ENCODE data around the gene CCDC8. TPM values are rescaled to one million over a fixed set of nuclear protein-coding genes. Genes with fewer than 3 reads are reported as not detected.

The CCDC8 gene
- total RNA-seq (not detected), polyA plus RNA-seq (not detected)

DNA sequence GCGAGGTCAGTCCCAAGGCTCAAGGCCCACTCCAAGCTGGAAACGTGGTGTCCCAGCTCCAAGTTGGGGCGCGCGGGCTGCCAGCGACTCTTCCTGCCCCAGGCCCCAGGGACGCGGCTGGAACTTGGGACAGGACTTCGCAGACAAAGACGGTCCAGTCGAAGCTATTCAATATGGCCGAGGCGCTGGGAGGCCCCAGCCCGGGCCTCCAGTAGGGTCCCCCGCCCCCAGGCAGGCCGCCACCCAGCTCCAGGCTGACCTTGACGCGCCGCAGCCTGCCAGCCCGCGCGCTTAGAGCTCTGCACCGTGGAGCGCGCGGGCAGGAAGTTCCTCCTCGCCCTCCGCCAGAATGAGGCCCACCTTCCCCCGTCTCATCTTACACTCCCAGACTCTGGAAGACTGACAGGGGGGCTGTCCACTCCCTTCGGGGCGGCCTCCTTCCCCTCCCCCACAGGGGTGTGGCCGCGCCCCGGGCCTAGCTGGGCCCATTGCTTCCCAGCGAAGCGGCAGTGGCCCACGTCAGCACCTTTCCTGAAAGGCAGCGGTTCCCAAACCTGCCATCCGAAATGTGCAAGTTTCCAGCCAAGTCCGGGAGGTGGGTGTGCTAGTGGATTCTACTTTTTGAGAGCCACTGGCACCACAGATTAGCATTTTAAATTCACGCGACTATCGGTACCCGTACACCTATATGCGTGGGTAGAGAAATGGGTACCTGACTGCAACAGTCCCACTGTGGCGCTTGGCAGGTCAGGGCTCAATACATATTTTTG is at the start of gene CCDC8:
Gene CCDC8 (minus strand): TSS at position 303 of the 770 bp plus-strand sequence. CDS start 754 bp downstream, outside the sequence.
- Mint-ChIP-seq H3K27me3 (peaks cover 66% of the 10 kb centered on the region), H3K36me3 (no peaks in the 10 kb centered on the region), H3K27ac (no peak within 1 kb of the TSS), H3K4me1 (peaks cover 0 to 13% (median 2%) of the 10 kb centered on the region in 4 donors), H3K9me3 (peaks cover 0 to 1% (median 0%) of the 10 kb centered on the region in 7 donors), H3K4me3 (no peak within 1 kb of the TSS)
- ATAC-seq (ENCODE audit: low read depth in 2 of 2) (no peak), DNase-seq (no peak)
- H3K36me3 ChIP-seq (ENCODE audit: control insufficient read depth, insufficient read depth, low read length), result no peaks in the 10 kb centered on the region
- peaks cover 6% of the 10 kb centered on the region for H3K4me1 ChIP-seq (ENCODE audit: control insufficient read depth, insufficient read depth, low read length, poor library complexity, severe bottlenecking)
- no peak within 1 kb of the TSS for H3K27ac ChIP-seq (ENCODE audit: insufficient read depth, low read length, poor library complexity, severe bottlenecking)
- H3K4me3 ChIP-seq (ENCODE audit: low read depth, low read length), result no peak within 1 kb of the TSS
- H3K27me3 ChIP-seq (ENCODE audit: control insufficient read depth, insufficient read depth, low read length), result peaks cover 5% of the 10 kb centered on the region
- no peaks in the 10 kb centered on the region for H3K9me3 ChIP-seq (ENCODE audit: control insufficient read depth in 2 of 2, low read length in 2 of 2)

DNA sequence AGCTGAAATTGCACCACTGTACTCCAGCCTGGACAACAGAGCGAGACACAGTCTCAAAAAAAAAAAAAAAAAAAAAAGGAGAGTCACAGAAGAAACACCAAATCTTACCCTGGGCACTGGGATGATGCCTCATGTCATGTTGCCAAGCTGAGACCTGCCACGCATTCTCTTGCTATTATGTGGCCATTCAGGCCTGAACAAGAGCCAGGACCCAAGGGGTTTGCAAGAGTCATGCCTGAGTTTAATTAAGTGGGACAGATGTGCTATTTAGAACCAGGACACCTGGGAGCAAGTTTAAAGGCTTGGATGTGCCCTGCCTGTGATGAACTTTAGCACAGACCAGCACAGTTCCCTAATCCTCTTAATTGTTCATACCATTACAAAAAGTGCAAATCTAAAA is 48.2 kb upstream of the CCDC8 start:
- H3K27me3 Mint-ChIP-seq, result peaks cover 16% of the 10 kb centered on the region
- Histone ChIP-seq H3K9me3 (ENCODE audit: control insufficient read depth in 2 of 2, low read length in 2 of 2) (no peaks in the 10 kb centered on the region), H3K4me3 (ENCODE audit: low read depth, low read length) (no peak overlapping the region), H3K4me1 (ENCODE audit: control insufficient read depth, insufficient read depth, low read length, poor library complexity, severe bottlenecking) (no peaks in the 10 kb centered on the region), H3K36me3 (ENCODE audit: control insufficient read depth, insufficient read depth, low read length) (no peaks in the 10 kb centered on the region), H3K27me3 (ENCODE audit: control insufficient read depth, insufficient read depth, low read length) (no peaks in the 10 kb centered on the region), H3K27ac (ENCODE audit: insufficient read depth, low read length, poor library complexity, severe bottlenecking) (no peak overlapping the region)
- H3K4me1 Mint-ChIP-seq, result peaks cover 0 to 4% (median 2%) of the 10 kb centered on the region in 4 donors
- no peak overlapping the region for H3K27ac Mint-ChIP-seq
- DNase-seq, result no peak
- H3K9me3 Mint-ChIP-seq, result no peaks in the 10 kb centered on the region
- no peak overlapping the region for H3K4me3 Mint-ChIP-seq
- ATAC-seq (ENCODE audit: low read depth in 2 of 2), result no peak
- no peaks in the 10 kb centered on the region for H3K36me3 Mint-ChIP-seq

DNA sequence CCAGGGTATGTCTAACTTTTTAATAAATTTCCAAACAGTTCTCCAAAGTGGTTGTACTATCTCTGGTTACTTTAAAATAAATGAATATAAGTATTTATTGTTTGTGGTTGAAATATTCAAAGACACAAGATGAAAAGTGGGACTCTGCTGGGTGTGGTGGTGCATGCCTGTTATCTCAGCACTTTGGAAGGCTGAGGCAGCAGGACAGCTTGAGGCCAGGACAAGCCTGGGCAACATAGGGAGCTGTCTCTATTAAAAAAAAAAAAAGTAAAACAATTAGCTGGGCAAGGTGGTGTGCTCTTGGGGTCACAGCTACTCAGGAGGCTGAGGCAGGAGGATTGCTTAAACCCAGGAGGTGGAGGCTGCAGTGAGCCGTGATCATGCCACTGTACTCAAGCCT is 47.6 kb upstream of the CCDC8 start:
- Histone ChIP-seq H3K4me3 (ENCODE audit: low read depth, low read length) (no peak overlapping the region), H3K27ac (ENCODE audit: insufficient read depth, low read length, poor library complexity, severe bottlenecking) (no peak overlapping the region), H3K9me3 (ENCODE audit: control insufficient read depth in 2 of 2, low read length in 2 of 2) (no peaks in the 10 kb centered on the region), H3K4me1 (ENCODE audit: control insufficient read depth, insufficient read depth, low read length, poor library complexity, severe bottlenecking) (no peaks in the 10 kb centered on the region), H3K27me3 (ENCODE audit: control insufficient read depth, insufficient read depth, low read length) (no peaks in the 10 kb centered on the region), H3K36me3 (ENCODE audit: control insufficient read depth, insufficient read depth, low read length) (no peaks in the 10 kb centered on the region)
- Mint-ChIP-seq H3K27me3 (peaks cover 22% of the 10 kb centered on the region), H3K4me3 (no peak overlapping the region), H3K4me1 (no peaks in the 10 kb centered on the region), H3K36me3 (no peaks in the 10 kb centered on the region), H3K27ac (no peak overlapping the region), H3K9me3 (no peaks in the 10 kb centered on the region)
- DNase-seq, result no peak
- ATAC-seq (ENCODE audit: low read depth in 2 of 2), result no peak

- H3K4me1 Mint-ChIP-seq, result no peaks in the 10 kb centered on the region
- peaks cover 30% of the 10 kb centered on the region for H3K27me3 Mint-ChIP-seq
- ATAC-seq (ENCODE audit: low read depth in 2 of 2) (no peak), DNase-seq (no peak)
- no peak overlapping the region for H3K4me3 Mint-ChIP-seq
- no peaks in the 10 kb centered on the region for H3K4me1 ChIP-seq (ENCODE audit: control insufficient read depth, insufficient read depth, low read length, poor library complexity, severe bottlenecking)
- H3K4me3 ChIP-seq (ENCODE audit: low read depth, low read length), result no peak overlapping the region
- H3K9me3 ChIP-seq (ENCODE audit: control insufficient read depth in 2 of 2, low read length in 2 of 2), result no peaks in the 10 kb centered on the region
- H3K9me3 Mint-ChIP-seq, result no peaks in the 10 kb centered on the region
- no peaks in the 10 kb centered on the region for H3K36me3 Mint-ChIP-seq
- no peak overlapping the region for H3K27ac ChIP-seq (ENCODE audit: insufficient read depth, low read length, poor library complexity, severe bottlenecking)
- H3K36me3 ChIP-seq (ENCODE audit: control insufficient read depth, insufficient read depth, low read length), result no peaks in the 10 kb centered on the region
- H3K27me3 ChIP-seq (ENCODE audit: control insufficient read depth, insufficient read depth, low read length), result no peaks in the 10 kb centered on the region
- no peak overlapping the region for H3K27ac Mint-ChIP-seq
Observed at GRCh38 chr19:46460055-46460454, 46.7 kb upstream of the CCDC8 start.

GRCh38 chr19:46456930-46457329 is 43.6 kb upstream of the CCDC8 start:
- H3K4me1 ChIP-seq (ENCODE audit: control insufficient read depth, insufficient read depth, low read length, poor library complexity, severe bottlenecking), result no peaks in the 10 kb centered on the region
- no peaks in the 10 kb centered on the region for H3K36me3 ChIP-seq (ENCODE audit: control insufficient read depth, insufficient read depth, low read length)
- Mint-ChIP-seq H3K9me3 (peaks cover 0 to 2% (median 0%) of the 10 kb centered on the region in 7 donors), H3K36me3 (no peaks in the 10 kb centered on the region), H3K4me3 (no peak overlapping the region), H3K27me3 (peaks cover 27% of the 10 kb centered on the region), H3K27ac (no peak overlapping the region), H3K4me1 (no peaks in the 10 kb centered on the region)
- no peak overlapping the region for H3K4me3 ChIP-seq (ENCODE audit: low read depth, low read length)
- no peaks in the 10 kb centered on the region for H3K27me3 ChIP-seq (ENCODE audit: control insufficient read depth, insufficient read depth, low read length)
- H3K9me3 ChIP-seq (ENCODE audit: control insufficient read depth in 2 of 2, low read length in 2 of 2), result no peaks in the 10 kb centered on the region
- no peak for DNase-seq
- no peak overlapping the region for H3K27ac ChIP-seq (ENCODE audit: insufficient read depth, low read length, poor library complexity, severe bottlenecking)
- no peak for ATAC-seq (ENCODE audit: low read depth in 2 of 2)

GRCh38 chr19:46454244-46454643 is 40.9 kb upstream of the CCDC8 start:
- no peaks in the 10 kb centered on the region for H3K4me1 ChIP-seq (ENCODE audit: control insufficient read depth, insufficient read depth, low read length, poor library complexity, severe bottlenecking)
- H3K9me3 ChIP-seq (ENCODE audit: control insufficient read depth in 2 of 2, low read length in 2 of 2), result peaks cover 0 to 2% of the 10 kb centered on the region in 2 experiments
- Mint-ChIP-seq H3K4me1 (no peaks in the 10 kb centered on the region), H3K9me3 (peaks cover 0 to 7% (median 2%) of the 10 kb centered on the region in 7 donors), H3K27me3 (peaks cover 32% of the 10 kb centered on the region), H3K4me3 (no peak overlapping the region), H3K36me3 (peaks cover 5% of the 10 kb centered on the region), H3K27ac (no peak overlapping the region)
- ATAC-seq (ENCODE audit: low read depth in 2 of 2) (no peak), DNase-seq (no peak)
- H3K27me3 ChIP-seq (ENCODE audit: control insufficient read depth, insufficient read depth, low read length), result no peaks in the 10 kb centered on the region
- no peaks in the 10 kb centered on the region for H3K36me3 ChIP-seq (ENCODE audit: control insufficient read depth, insufficient read depth, low read length)
- H3K27ac ChIP-seq (ENCODE audit: insufficient read depth, low read length, poor library complexity, severe bottlenecking), result no peak overlapping the region
- H3K4me3 ChIP-seq (ENCODE audit: low read depth, low read length), result no peak overlapping the region

- Mint-ChIP-seq H3K4me3 (no peak overlapping the region), H3K36me3 (peaks cover 6% of the 10 kb centered on the region), H3K27ac (no peak overlapping the region), H3K9me3 (peaks cover 0 to 9% (median 2%) of the 10 kb centered on the region in 7 donors), H3K27me3 (peaks cover 33% of the 10 kb centered on the region), H3K4me1 (no peaks in the 10 kb centered on the region)
- no peak overlapping the region for H3K27ac ChIP-seq (ENCODE audit: insufficient read depth, low read length, poor library complexity, severe bottlenecking)
- no peaks in the 10 kb centered on the region for H3K36me3 ChIP-seq (ENCODE audit: control insufficient read depth, insufficient read depth, low read length)
- H3K27me3 ChIP-seq (ENCODE audit: control insufficient read depth, insufficient read depth, low read length), result no peaks in the 10 kb centered on the region
- DNase-seq, result no peak
- H3K9me3 ChIP-seq (ENCODE audit: control insufficient read depth in 2 of 2, low read length in 2 of 2), result peaks cover 0 to 2% of the 10 kb centered on the region in 2 experiments
- no peak for ATAC-seq (ENCODE audit: low read depth in 2 of 2)
- H3K4me1 ChIP-seq (ENCODE audit: control insufficient read depth, insufficient read depth, low read length, poor library complexity, severe bottlenecking), result no peaks in the 10 kb centered on the region
- H3K4me3 ChIP-seq (ENCODE audit: low read depth, low read length), result no peak overlapping the region
Observed at GRCh38 chr19:46453661-46454060, 40.3 kb upstream of the CCDC8 start.

DNA sequence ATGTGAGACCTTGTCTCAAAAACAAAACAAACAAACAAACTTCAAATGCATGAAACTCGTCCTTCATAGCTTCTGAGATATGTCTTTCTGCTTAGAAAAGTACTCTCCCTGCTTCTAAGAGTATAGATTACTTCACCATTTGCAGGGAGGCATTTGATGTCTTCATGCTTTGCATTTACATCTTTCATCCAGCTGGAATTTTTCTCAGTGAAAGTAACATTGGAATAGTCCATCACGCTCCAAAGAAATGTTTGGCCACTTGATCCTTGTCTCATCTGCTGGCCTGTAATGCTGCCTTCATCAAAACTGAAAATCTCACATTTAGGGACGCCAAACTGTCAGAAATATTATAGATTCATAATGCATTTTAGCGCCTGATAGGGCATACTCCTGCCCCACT is 38.8 kb upstream of the CCDC8 start:
- Mint-ChIP-seq H3K9me3 (peaks cover 0 to 9% (median 2%) of the 10 kb centered on the region in 7 donors), H3K36me3 (peaks cover 6% of the 10 kb centered on the region), H3K4me1 (no peaks in the 10 kb centered on the region), H3K4me3 (no peak overlapping the region), H3K27ac (no peak overlapping the region), H3K27me3 (peaks cover 33% of the 10 kb centered on the region)
- Histone ChIP-seq H3K27ac (ENCODE audit: insufficient read depth, low read length, poor library complexity, severe bottlenecking) (no peak overlapping the region), H3K4me3 (ENCODE audit: low read depth, low read length) (no peak overlapping the region), H3K27me3 (ENCODE audit: control insufficient read depth, insufficient read depth, low read length) (no peaks in the 10 kb centered on the region), H3K4me1 (ENCODE audit: control insufficient read depth, insufficient read depth, low read length, poor library complexity, severe bottlenecking) (no peaks in the 10 kb centered on the region), H3K9me3 (ENCODE audit: control insufficient read depth in 2 of 2, low read length in 2 of 2) (peaks cover 0 to 2% of the 10 kb centered on the region in 2 experiments), H3K36me3 (ENCODE audit: control insufficient read depth, insufficient read depth, low read length) (no peaks in the 10 kb centered on the region)
- DNase-seq, result no peak
- ATAC-seq (ENCODE audit: low read depth in 2 of 2), result no peak

Measured in CD4-positive, CD25-positive, alpha-beta regulatory T cell (primary cell).